ENCODE results near the gene KDM7A.
"Not testable (repeated sequence)": the region's sequence is repeated elsewhere in the genome, so short reads cannot be mapped to it uniquely, and the experiment has no call there.

The KDM7A gene

GRCh38 chr7:140156460-140157080, 20.2 kb downstream of the KDM7A start:
- no peak for DNase-seq

GRCh38 chr7:140155428-140155827, 21.4 kb downstream of the KDM7A start:
- no peak for DNase-seq

GRCh38 chr7:140153666-140154161, 23.1 kb downstream of the KDM7A start:
- no peak for DNase-seq

GRCh38 chr7:140146574-140146973, 30.2 kb downstream of the KDM7A start:
- no peak for DNase-seq

- no peak for DNase-seq
Observed at GRCh38 chr7:140145709-140146108, 31.1 kb downstream of the KDM7A start.

- no peak for DNase-seq
Observed at GRCh38 chr7:140144821-140145220, 32.0 kb downstream of the KDM7A start.

- no peak for DNase-seq
Observed at GRCh38 chr7:140143997-140144396, 32.8 kb downstream of the KDM7A start.

GRCh38 chr7:140142031-140142430, 34.8 kb downstream of the KDM7A start:
- no peak for DNase-seq

- no peak for DNase-seq
Observed at GRCh38 chr7:140141256-140141655, 35.5 kb downstream of the KDM7A start.

- no peak for DNase-seq
Observed at GRCh38 chr7:140137078-140137477, 39.7 kb downstream of the KDM7A start.

GRCh38 chr7:140136073-140136472, 40.7 kb downstream of the KDM7A start:
- DNase-seq: no peak

GRCh38 chr7:140134039-140134438, 42.7 kb downstream of the KDM7A start:
- DNase-seq: no peak

- DNase-seq: no peak
Observed at GRCh38 chr7:140127360-140128127, 49.2 kb downstream of the KDM7A start.

GRCh38 chr7:140126435-140127034, 50.2 kb downstream of the KDM7A start:
- no peak for DNase-seq

GRCh38 chr7:140122965-140123364, 53.8 kb downstream of the KDM7A start:
- DNase-seq: no peak

GRCh38 chr7:140121326-140121725, 55.5 kb downstream of the KDM7A start:
- DNase-seq: no peak

- not testable (repeated sequence) for DNase-seq
Observed at GRCh38 chr7:140114817-140115216, 62.0 kb downstream of the KDM7A start.

- DNase-seq: not testable (repeated sequence)
Observed at GRCh38 chr7:140108777-140109176, 68.0 kb downstream of the KDM7A start.

GRCh38 chr7:140096459-140096858, 80.3 kb downstream of the KDM7A start:
- no peak for DNase-seq

- no peak for DNase-seq
Observed at GRCh38 chr7:140093375-140093774, 83.4 kb downstream of the KDM7A start.

- DNase-seq: no peak
Observed at GRCh38 chr7:140085447-140085846, 91.3 kb downstream of the KDM7A start.

- DNase-seq: peak; percentile 22 to 30
Observed at GRCh38 chr7:140084972-140085371, 91.8 kb downstream of the KDM7A start.

GRCh38 chr7:140084142-140084655, 92.6 kb downstream of the KDM7A start:
- no peak for DNase-seq

- no peak for DNase-seq
Observed at GRCh38 chr7:140082770-140083169, 94.0 kb downstream of the KDM7A start.
